ENCODE data around the gene UGCG. TPM values are rescaled to one million over a fixed set of nuclear protein-coding genes. Genes with fewer than 3 reads are reported as not detected.

The UGCG gene
- total RNA-seq, 1 experiment from 2014 or later, result 139 TPM

DNA sequence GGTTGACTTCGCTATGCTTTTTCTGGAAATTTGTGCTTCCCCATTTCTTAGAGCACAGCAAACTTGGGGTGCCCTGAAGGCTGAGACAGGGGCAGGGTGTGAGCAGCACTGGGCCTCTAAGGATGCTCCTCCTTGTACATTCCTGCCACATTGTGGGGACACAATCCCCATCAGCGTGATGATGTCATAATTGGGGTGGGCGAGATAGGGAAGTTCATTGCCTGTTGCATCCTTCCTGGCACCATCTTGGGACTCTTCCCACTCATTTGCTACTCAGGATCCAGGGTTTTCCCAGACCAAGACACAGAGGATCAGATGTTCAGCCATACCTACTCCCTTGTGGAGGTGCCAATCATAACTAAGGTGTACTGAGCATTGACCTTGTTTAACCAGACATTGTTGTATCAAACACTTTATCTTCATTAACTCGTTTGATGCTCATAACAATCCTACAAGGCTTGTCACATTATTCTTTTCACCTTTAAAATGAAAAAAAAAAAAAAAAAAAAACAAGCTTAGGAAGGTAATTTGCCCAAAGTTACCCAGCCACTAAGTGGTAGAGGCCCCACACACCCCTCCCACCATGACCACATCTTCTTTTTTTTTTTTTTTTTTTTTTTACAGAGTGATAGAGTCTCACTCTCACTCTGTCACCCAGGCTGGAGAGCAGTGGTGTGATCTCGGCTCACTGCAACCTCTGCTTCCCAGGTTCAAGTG is 87.6 kb downstream of the UGCG start:
- no peak for DNase-seq
- H3K4me3 ChIP-seq, result no peak overlapping the region
- H3K27ac ChIP-seq, result no peak overlapping the region
- H3K9me3 ChIP-seq (replicated peaks), result no peaks in the 10 kb centered on the region
- no peaks in the 10 kb centered on the region for H3K27me3 ChIP-seq
- peaks cover 4% of the 10 kb centered on the region; the same call in 1 of the 2 replicates for H3K4me1 ChIP-seq
- no peaks in the 10 kb centered on the region for H3K36me3 ChIP-seq

Other genes starting within 250 kb of the UGCG start
- 188 and 190 TPM in 2 replicates for gene GNG10, start 235.2 kb upstream of the UGCG start, total RNA-seq (2014; rRNA removed; shearing (Covaris generic))
- 0.58 and 0.85 TPM in 2 replicates for gene SHOC1, start 101.9 kb upstream of the UGCG start, total RNA-seq (2014; rRNA removed; shearing (Covaris generic))